ENCODE measurements around the gene TJP1.
"Not testable (repeated sequence)": the region's sequence is repeated elsewhere in the genome, so short reads cannot be mapped to it uniquely, and the experiment has no call there.

Gene TJP1

DNA sequence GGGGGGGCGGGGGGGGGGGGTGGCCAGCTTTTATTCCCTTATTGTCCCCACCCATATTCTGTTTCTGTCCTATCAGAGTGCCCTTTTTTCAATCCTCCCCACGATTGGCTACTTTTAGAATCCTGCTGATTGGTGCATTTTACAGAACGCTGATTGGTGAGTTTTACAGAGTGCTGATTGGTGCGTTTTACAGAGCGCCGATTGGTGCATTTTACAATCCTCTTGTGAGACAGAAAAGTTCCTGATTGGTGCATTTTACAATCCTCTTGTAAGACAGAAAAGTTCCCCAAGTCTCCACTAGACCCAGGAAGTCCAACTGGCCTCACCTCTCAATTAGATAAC is 164.8 kb downstream of the TJP1 start:
- DNase-seq (ENCODE audit: low read depth), result not testable (repeated sequence)

DNA sequence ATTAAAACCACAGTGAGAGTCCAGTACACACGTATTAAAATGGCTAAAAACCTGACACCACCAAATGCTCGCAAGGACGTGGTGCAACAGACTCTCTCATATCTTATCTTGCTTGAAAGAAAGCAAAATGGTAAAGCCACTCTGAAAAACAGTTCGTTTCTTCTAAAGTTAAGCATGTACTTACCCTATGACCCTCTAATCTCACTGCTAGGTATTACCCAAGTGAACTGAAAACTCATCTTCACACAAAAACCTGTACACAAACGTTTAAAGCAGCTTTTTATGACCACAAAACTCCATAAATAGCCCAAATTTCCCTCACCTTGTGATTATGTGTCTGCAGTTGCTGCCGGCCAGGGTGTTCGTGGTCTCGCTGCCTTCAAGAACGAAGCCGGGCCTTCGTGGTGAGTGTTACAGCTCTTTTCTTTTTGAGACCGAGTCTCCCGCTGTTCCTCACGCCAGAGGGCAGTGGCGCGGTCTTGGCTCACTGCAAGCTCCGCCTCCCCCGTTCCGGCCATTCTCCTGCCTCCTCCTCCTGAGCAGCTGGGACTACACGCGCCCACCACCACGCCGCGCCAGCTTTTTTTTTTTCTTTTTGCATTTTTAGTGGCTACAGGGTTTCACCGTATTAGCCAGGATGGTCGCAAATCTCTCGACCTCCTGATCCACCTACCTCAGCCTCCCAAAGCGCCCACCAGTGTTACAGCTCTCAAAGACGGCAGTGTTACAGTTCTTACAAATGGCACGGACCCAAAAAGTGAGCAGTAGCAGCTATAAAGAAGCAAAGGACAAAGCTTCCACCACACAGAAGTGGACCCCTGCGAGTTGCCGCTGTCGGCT is 165.4 kb downstream of the TJP1 start:
- DNase-seq (ENCODE audit: low read depth), result no peak

DNA sequence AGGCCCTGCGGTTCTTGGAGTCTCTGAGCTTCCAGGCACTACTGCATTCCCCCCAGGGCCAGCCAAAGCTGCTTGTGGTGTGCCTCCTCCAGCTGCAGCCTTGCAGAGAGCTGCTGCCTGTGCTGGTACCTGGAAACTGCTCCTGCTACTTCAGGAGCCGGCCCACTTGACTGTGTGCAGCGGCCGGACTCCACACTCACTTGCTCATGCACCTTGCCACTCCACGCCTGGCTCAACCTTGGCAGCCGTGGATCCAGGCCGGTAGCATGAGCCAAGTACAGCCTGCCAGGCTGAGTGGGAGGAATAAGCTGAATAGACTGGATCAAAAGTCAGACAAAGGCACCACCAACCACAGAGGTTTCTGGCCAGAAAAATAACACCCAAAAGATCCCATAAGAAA is 169.7 kb downstream of the TJP1 start:
- DNase-seq (ENCODE audit: low read depth), result no peak

DNA sequence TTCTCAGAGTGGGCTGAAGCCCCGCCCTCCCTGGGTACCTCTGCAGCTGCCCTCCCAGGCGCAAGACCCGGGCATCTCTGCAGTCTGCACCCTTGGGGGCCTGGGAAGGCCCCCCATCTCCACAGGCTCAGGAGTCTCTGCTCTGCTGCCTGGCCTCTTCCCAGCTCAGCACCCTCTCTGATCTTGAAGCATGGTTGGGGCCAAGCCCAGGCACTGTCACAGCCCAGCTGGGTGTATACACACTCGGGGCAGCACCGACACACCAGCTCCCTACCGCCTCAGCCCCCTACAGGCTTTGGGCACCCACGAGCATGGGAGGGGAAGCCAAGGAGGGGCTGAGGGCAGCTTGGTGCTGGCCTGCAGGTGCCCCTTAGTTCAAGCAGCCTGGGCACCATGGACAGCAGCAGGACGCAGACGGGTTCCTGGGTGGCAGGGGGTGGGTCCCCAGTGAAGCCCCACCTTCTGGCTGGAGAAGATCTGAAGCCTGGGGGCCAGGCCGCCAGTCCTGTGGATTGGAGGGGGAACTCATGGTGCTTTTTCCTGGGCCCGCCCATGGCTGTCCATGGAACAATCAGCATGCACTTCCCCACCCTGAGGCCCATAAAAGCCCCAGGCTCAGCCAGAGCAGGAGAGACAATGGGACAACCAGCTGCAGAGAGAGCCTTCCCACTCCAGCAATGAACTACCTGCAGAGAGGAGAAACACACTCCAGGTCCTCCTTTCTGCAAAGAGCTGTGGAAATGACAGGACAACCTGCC is 170.6 kb downstream of the TJP1 start:
- no peak for DNase-seq (ENCODE audit: low read depth)

All from activated T-cell treated with anti-CD3 and anti-CD28 coated beads for 48 hours (primary cell).